GM21381 (cell line): ENCODE results near the gene KRT15.

Source experiments
- ATAC-seq: cut with Tn5 transposase; IDR thresholded peaks from one replicate; pipeline ENCODE4 v1.9.1; 2021; ENCODE audit warnings: mild to moderate bottlenecking, moderate library complexity; ENCODE audit not compliant: unreplicated experiment

The KRT15 gene

GRCh38 chr17:41518789-41519449, at the start of gene KRT15:
Gene KRT15, minus strand, starts transcription at chr17:41518890. Its CDS starts 63 bp downstream, at chr17:41518827.
- no peak for ATAC-seq

- ATAC-seq: no peak
Measured at GRCh38 chr17:41567317-41567716, 48.6 kb upstream of the KRT15 start.

- no peak for ATAC-seq
Measured at GRCh38 chr17:41565338-41565737, 46.6 kb upstream of the KRT15 start.

GRCh38 chr17:41563607-41564170, 45.0 kb upstream of the KRT15 start:
- ATAC-seq: no peak

- no peak for ATAC-seq
Measured at GRCh38 chr17:41561554-41561953, 42.9 kb upstream of the KRT15 start.

- no peak for ATAC-seq
Measured at GRCh38 chr17:41559548-41559947, 40.9 kb upstream of the KRT15 start.

- ATAC-seq: no peak
Measured at GRCh38 chr17:41556931-41557330, 38.2 kb upstream of the KRT15 start.

GRCh38 chr17:41556306-41556705, 37.6 kb upstream of the KRT15 start:
- no peak for ATAC-seq

- ATAC-seq: no peak
Measured at GRCh38 chr17:41555105-41555887, 36.6 kb upstream of the KRT15 start.

GRCh38 chr17:41553987-41554680, 35.4 kb upstream of the KRT15 start:
- no peak for ATAC-seq

- ATAC-seq: no peak
Measured at GRCh38 chr17:41553176-41553575, 34.5 kb upstream of the KRT15 start.

GRCh38 chr17:41552455-41552854, 33.8 kb upstream of the KRT15 start:
- no peak for ATAC-seq

- no peak for ATAC-seq
Measured at GRCh38 chr17:41551365-41551764, 32.7 kb upstream of the KRT15 start.

GRCh38 chr17:41549596-41550039, 30.9 kb upstream of the KRT15 start:
- ATAC-seq: no peak

- ATAC-seq: no peak
Measured at GRCh38 chr17:41548844-41549595, 30.3 kb upstream of the KRT15 start.

- ATAC-seq: no peak
Measured at GRCh38 chr17:41547921-41548843, 29.5 kb upstream of the KRT15 start.

GRCh38 chr17:41547378-41547841, 28.7 kb upstream of the KRT15 start:
- ATAC-seq: no peak

- ATAC-seq: no peak
Measured at GRCh38 chr17:41546819-41547218, 28.1 kb upstream of the KRT15 start.

GRCh38 chr17:41545829-41546410, 27.2 kb upstream of the KRT15 start:
- no peak for ATAC-seq
